Osteocyte (in vitro differentiated cells): Measurements from ENCODE around the gene DOCK8. TPM values are rescaled to one million over a fixed set of nuclear protein-coding genes. Genes with fewer than 3 reads are reported as not detected.

Experiments
- DNase-seq: peaks from one replicate; pipeline ENCODE4 v3.0.0; 2021; ENCODE audit warnings: mixed read lengths; ENCODE audit not compliant: unreplicated experiment; ENCODE audit errors: extremely low spot score
- H3K27ac Mint-ChIP-seq: one replicate; pipeline ENCODE4 v1.8.0; 2021; ENCODE audit warnings: mild to moderate bottlenecking, mixed read lengths; ENCODE audit not compliant: unreplicated experiment
- H3K27me3 Mint-ChIP-seq: one replicate; pipeline ENCODE4 v1.8.0; 2021; ENCODE audit warnings: mixed read lengths; ENCODE audit not compliant: unreplicated experiment
- H3K36me3 Mint-ChIP-seq: one replicate; pipeline ENCODE4 v1.8.0; 2021; ENCODE audit warnings: mixed read lengths; ENCODE audit not compliant: unreplicated experiment
- H3K4me1 Mint-ChIP-seq: one replicate; pipeline ENCODE4 v1.8.0; 2021; ENCODE audit warnings: mixed read lengths; ENCODE audit not compliant: unreplicated experiment
- H3K4me3 Mint-ChIP-seq: one replicate; pipeline ENCODE4 v1.8.0; 2021; ENCODE audit warnings: mild to moderate bottlenecking, moderate library complexity, mixed read lengths; ENCODE audit not compliant: unreplicated experiment
- H3K9me3 Mint-ChIP-seq: one replicate; pipeline ENCODE4 v1.8.0; 2021; ENCODE audit warnings: mixed read lengths; ENCODE audit not compliant: unreplicated experiment
- CTCF ChIP-seq: fragments of 200-600 bp; sonication (generic); IDR thresholded peaks from 2 replicates; pipeline ENCODE4 v1.5.0; 2021; ENCODE audit warnings: antibody characterized with exemption, mild to moderate bottlenecking, moderate library complexity
- total RNA-seq: library from RNA; stranded (reverse); gene quantifications from 2 replicates; pipeline ENCODE4 v1.2.1, GENCODE V29; 2021

DOCK8 gene
- total RNA-seq, 1 donor from 2014 or later: not detected

GRCh38 chr9:306907-307306 lies 92.2 kb downstream of the DOCK8 start:
- no peak for DNase-seq
- no peak overlapping the region for H3K4me3 Mint-ChIP-seq
- peaks cover 2% of the 10 kb centered on the region for H3K27me3 Mint-ChIP-seq
- no peaks in the 10 kb centered on the region for H3K4me1 Mint-ChIP-seq
- no peak for TF ChIP-seq CTCF
- no peaks in the 10 kb centered on the region for H3K9me3 Mint-ChIP-seq
- H3K27ac Mint-ChIP-seq: no peak overlapping the region
- H3K36me3 Mint-ChIP-seq: no peaks in the 10 kb centered on the region

- DNase-seq: no peak
- H3K4me1 Mint-ChIP-seq: no peaks in the 10 kb centered on the region
- H3K27ac Mint-ChIP-seq: no peak overlapping the region
- H3K36me3 Mint-ChIP-seq: no peaks in the 10 kb centered on the region
- H3K4me3 Mint-ChIP-seq: no peak overlapping the region
- peaks cover 3% of the 10 kb centered on the region for H3K27me3 Mint-ChIP-seq
- no peak for TF ChIP-seq CTCF
- no peaks in the 10 kb centered on the region for H3K9me3 Mint-ChIP-seq
These were observed 97.2 kb downstream of the DOCK8 start for GRCh38 chr9:311841-312240.

- H3K4me1 Mint-ChIP-seq: no peaks in the 10 kb centered on the region
- DNase-seq: no peak
- H3K9me3 Mint-ChIP-seq: no peaks in the 10 kb centered on the region
- H3K36me3 Mint-ChIP-seq: no peaks in the 10 kb centered on the region
- H3K27ac Mint-ChIP-seq: no peak overlapping the region
- no peak for TF ChIP-seq CTCF
- no peak overlapping the region for H3K4me3 Mint-ChIP-seq
- peaks cover 3% of the 10 kb centered on the region for H3K27me3 Mint-ChIP-seq
These were observed 98.1 kb downstream of the DOCK8 start for GRCh38 chr9:312596-313320.

GRCh38 chr9:316382-316965 lies 101.8 kb downstream of the DOCK8 start:
- peaks cover 3% of the 10 kb centered on the region for H3K27me3 Mint-ChIP-seq
- no peaks in the 10 kb centered on the region for H3K36me3 Mint-ChIP-seq
- H3K9me3 Mint-ChIP-seq: no peaks in the 10 kb centered on the region
- H3K4me1 Mint-ChIP-seq: no peaks in the 10 kb centered on the region
- TF ChIP-seq CTCF: no peak
- H3K4me3 Mint-ChIP-seq: no peak overlapping the region
- H3K27ac Mint-ChIP-seq: no peak overlapping the region
- no peak for DNase-seq

GRCh38 chr9:318646-319045 lies 104.0 kb downstream of the DOCK8 start:
- no peak for DNase-seq
- no peaks in the 10 kb centered on the region for H3K9me3 Mint-ChIP-seq
- no peaks in the 10 kb centered on the region for H3K36me3 Mint-ChIP-seq
- no peaks in the 10 kb centered on the region for H3K4me1 Mint-ChIP-seq
- TF ChIP-seq CTCF: no peak
- no peak overlapping the region for H3K4me3 Mint-ChIP-seq
- peaks cover 3% of the 10 kb centered on the region for H3K27me3 Mint-ChIP-seq
- no peak overlapping the region for H3K27ac Mint-ChIP-seq
